ENCODE results near the gene SRPK1. TPM values are rescaled to one million over a fixed set of nuclear protein-coding genes. Genes with fewer than 3 reads are reported as not detected.
A peak's percentile ranks its signal among the peaks of the same experiment; 100 is the strongest.

SRPK1 gene
- total and polyA plus RNA-seq, 2 of the 13 experiments (the other 11 are each of a cell fraction or from before 2014, with no cell fraction given), result 56.4 to 142 TPM

DNA sequence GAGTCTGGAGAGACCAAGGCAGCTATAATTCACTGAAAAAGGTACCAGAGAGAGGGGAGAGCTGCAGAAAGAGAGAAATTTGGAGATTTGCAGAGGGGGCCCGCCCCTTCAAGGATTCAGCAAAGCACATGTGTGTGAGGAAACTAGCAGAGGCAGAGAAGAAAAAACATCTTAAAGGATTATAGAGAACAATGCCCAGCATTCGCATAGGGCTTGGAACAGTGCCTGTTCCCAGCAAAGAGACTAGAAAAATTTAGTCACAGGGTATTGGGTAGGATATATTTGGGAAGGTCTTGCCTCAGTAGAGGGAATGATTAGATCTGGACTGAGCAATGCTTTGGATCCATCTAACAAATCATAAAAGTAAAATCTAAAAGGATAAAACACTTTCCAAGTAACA is 44.0 kb downstream of the SRPK1 start:
- no peak for ATAC-seq
- no peak overlapping the region for H3K4me3 ChIP-seq (replicated peaks in 1 of 3; ENCODE audit: insufficient read depth in 1 of 3, low read depth in 2 of 3, low read length in 3 of 3)
- H3K9ac ChIP-seq (ENCODE audit: insufficient read depth, low read depth, low read length), result no peak overlapping the region
- H4K20me1 ChIP-seq (ENCODE audit: insufficient read depth, low read length), result no peaks in the 10 kb centered on the region
- DNase-seq (ENCODE audit: low spot score), result no peak
- peak overlapping the region; percentile 11 for H3K27ac ChIP-seq (ENCODE audit: extremely low read length, insufficient read depth, low read length)
- H3K4me1 ChIP-seq (ENCODE audit: insufficient read depth, low read length), result no peaks in the 10 kb centered on the region
- H3K36me3 ChIP-seq (replicated peaks in 1 of 2; ENCODE audit: control insufficient read depth in 1 of 2, insufficient read depth in 2 of 2, low read length in 2 of 2), result peaks cover 8 to 77% of the 10 kb centered on the region in 2 experiments
- CTCF ChIA-PET (ENCODE audit: low intra/inter-chr PET ratio, low total read pairs), result no interaction called here
- intact Hi-C loops (cut with micrococcal nuclease; ENCODE audit: unreplicated experiment) (no loop called here), in situ Hi-C loops (cut with HindIII; ENCODE audit: extremely low pct_ligation_motif_present, low pct_unique_long_range_greater_than_20kb) (no loop called here)
- POLR2A ChIA-PET, result no interaction called here
- H3K4me2 ChIP-seq (ENCODE audit: low read depth, low read length), result no peak overlapping the region
- H2AFZ ChIP-seq (ENCODE audit: low read length), result no peak overlapping the region
- 97% methylated on average over 2 of the region's 2 CpGs for WGBS (ENCODE audit: low lambda C conversion rate)
- no TSS peak for BruUV-seq (replicated peaks)
- H3K79me2 ChIP-seq (ENCODE audit: insufficient read depth, low read length), result no peaks in the 10 kb centered on the region
- no peaks in the 10 kb centered on the region for H3K9me3 ChIP-seq (ENCODE audit: low read length)
- FAIRE-seq, result no peak
- TF ChIP-seq MAF1 (CRISPR knock-in tag; IDR thresholded peaks at IDR 0.05; ENCODE audit: borderline replicate concordance) (no peak), ZNF737 (CRISPR knock-in tag; IDR thresholded peaks at IDR 0.05; ENCODE audit: borderline replicate concordance) (no peak), GFI1 (CRISPR knock-in tag; IDR thresholded peaks at IDR 0.05; ENCODE audit: borderline replicate concordance) (no peak), ZNF547 (CRISPR knock-in tag; IDR thresholded peaks at IDR 0.05) (no peak), SALL1 (CRISPR knock-in tag; IDR thresholded peaks at IDR 0.05) (no peak), ZNF468 (CRISPR knock-in tag; IDR thresholded peaks at IDR 0.05) (no peak), SNAI1 (CRISPR knock-in tag; IDR thresholded peaks at IDR 0.05; ENCODE audit: borderline replicate concordance) (no peak), ZMYM2 (CRISPR knock-in tag; IDR thresholded peaks at IDR 0.05) (no peak), RORA (CRISPR knock-in tag; IDR thresholded peaks at IDR 0.05) (no peak), ZNF839 (CRISPR knock-in tag; IDR thresholded peaks at IDR 0.05; ENCODE audit: borderline replicate concordance) (no peak), HCFC1 (IDR thresholded peaks at IDR 0.05; ENCODE audit: low read depth, low read length) (no peak), TARDBP (CRISPR knock-in tag; IDR thresholded peaks at IDR 0.05) (no peak), PRPF4 (IDR thresholded peaks at IDR 0.05; ENCODE audit: low read depth, low read length, poor library complexity, severe bottlenecking) (no peak)
- TF ChIP-seq, protein P1, sequence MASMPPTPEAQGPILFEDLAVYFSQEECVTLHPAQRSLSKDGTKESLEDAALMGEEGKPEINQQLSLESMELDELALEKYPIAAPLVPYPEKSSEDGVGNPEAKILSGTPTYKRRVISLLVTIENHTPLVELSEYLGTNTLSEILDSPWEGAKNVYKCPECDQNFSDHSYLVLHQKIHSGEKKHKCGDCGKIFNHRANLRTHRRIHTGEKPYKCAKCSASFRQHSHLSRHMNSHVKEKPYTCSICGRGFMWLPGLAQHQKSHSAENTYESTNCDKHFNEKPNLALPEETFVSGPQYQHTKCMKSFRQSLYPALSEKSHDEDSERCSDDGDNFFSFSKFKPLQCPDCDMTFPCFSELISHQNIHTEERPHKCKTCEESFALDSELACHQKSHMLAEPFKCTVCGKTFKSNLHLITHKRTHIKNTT (CRISPR knock-in tag; IDR thresholded peaks at IDR 0.05), result no peak
- TF ChIP-seq, protein P2, sequence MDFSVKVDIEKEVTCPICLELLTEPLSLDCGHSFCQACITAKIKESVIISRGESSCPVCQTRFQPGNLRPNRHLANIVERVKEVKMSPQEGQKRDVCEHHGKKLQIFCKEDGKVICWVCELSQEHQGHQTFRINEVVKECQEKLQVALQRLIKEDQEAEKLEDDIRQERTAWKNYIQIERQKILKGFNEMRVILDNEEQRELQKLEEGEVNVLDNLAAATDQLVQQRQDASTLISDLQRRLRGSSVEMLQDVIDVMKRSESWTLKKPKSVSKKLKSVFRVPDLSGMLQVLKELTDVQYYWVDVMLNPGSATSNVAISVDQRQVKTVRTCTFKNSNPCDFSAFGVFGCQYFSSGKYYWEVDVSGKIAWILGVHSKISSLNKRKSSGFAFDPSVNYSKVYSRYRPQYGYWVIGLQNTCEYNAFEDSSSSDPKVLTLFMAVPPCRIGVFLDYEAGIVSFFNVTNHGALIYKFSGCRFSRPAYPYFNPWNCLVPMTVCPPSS (IDR thresholded peaks at IDR 0.05), result no peak
- TF ChIP-seq, protein P3, sequence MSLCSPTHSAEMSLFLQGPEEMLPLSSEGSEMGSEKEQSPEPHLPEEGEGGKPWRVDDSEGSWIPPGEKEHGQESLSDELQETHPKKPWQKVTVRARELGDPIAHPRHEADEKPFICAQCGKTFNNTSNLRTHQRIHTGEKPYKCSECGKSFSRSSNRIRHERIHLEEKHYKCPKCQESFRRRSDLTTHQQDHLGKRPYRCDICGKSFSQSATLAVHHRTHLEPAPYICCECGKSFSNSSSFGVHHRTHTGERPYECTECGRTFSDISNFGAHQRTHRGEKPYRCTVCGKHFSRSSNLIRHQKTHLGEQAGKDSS (CRISPR knock-in tag; IDR thresholded peaks at IDR 0.05; ENCODE audit: borderline replicate concordance, low read depth), result no peak
- TF ChIP-seq, protein P4, sequence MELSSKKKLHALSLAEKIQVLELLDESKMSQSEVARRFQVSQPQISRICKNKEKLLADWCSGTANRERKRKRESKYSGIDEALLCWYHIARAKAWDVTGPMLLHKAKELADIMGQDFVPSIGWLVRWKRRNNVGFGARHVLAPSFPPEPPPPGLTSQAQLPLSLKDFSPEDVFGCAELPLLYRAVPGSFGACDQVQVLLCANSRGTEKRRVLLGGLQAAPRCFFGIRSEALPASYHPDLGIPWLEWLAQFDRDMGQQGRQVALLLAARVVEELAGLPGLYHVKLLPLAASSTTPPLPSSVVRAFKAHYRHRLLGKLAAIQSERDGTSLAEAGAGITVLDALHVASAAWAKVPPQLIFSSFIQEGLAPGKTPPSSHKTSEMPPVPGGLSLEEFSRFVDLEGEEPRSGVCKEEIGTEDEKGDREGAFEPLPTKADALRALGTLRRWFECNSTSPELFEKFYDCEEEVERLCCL (CRISPR knock-in tag; IDR thresholded peaks at IDR 0.05; ENCODE audit: borderline replicate concordance), result no peak
- TF ChIP-seq, protein P5, sequence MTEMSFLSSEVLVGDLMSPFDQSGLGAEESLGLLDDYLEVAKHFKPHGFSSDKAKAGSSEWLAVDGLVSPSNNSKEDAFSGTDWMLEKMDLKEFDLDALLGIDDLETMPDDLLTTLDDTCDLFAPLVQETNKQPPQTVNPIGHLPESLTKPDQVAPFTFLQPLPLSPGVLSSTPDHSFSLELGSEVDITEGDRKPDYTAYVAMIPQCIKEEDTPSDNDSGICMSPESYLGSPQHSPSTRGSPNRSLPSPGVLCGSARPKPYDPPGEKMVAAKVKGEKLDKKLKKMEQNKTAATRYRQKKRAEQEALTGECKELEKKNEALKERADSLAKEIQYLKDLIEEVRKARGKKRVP (CRISPR knock-in tag; IDR thresholded peaks at IDR 0.05), result no peak
- H3K27me3 ChIP-seq (ENCODE audit: control insufficient read depth in 1 of 2, insufficient read depth in 2 of 2, low read length in 2 of 2), result no peaks in the 10 kb centered on the region

Data from HepG2 (cell line).